HG03135 (cell line): Measurements from ENCODE around the gene SUMF1.
A peak's percentile ranks its signal among the peaks of the same experiment; 100 is the strongest.

ENCODE experiments used
- ATAC-seq: cut with Tn5 transposase; IDR thresholded peaks from one replicate; pipeline ENCODE4 v1.9.1; 2021; ENCODE audit warnings: mild to moderate bottlenecking, moderate library complexity; ENCODE audit not compliant: unreplicated experiment

SUMF1 gene

DNA sequence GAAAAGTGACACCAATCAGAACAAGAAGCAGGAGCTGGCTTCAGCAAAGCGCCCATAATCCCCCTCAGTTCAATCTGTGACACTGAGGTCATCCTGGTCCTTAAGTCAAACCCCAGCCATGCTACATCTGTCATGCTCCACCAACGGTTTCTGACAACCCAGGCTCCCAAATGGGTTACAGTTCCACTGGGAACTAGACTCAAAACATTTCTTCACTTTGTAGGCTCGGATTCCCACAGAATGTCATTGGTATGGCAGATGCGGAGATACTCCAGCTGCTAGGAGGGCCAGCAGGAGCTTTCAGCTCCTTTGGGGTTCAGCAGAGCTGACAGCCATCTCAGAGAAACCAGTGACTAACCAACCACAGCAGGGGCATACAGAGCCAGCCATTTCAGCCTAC lies 48.9 kb downstream of the SUMF1 start:
- no peak for ATAC-seq

DNA sequence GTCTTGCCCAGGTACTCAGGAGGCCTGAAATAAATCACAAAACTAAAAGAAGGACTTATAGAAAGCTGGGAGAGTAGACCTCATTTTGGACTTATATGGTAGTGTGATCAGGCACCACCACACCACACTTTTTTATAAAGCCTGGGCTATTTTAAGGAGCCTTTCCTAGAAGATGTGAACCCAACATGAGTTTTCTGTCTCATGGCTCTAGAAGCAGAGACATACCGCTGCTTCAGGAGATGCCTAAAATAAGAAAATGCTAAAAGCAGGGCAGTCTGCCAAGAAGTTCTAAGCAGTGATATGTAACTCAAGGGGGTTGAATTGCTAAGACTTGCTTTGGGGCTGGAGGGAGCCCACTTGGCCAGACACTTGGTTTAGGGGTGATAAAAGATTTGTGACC lies 49.6 kb downstream of the SUMF1 start:
- ATAC-seq, result no peak

DNA sequence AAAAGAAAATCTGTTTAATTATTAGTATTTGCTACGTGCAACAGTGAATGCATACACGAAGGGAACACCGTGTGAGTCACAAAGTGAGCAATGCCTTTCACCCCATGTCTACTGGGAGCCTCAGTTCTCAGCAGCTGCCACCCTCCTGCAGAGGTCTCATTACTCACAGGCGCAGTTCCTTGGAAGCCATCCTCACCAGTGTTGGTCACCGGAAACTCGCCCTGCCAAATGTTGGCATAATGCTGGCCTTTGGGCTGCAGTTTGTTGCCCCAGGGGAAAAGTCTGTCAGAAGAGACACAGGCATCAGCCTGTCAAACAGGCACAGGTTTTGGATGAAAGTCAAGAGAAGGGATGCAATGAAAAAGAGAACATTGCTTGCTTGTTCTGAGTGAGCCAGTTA lies 50.1 kb downstream of the SUMF1 start:
- ATAC-seq, result no peak

DNA sequence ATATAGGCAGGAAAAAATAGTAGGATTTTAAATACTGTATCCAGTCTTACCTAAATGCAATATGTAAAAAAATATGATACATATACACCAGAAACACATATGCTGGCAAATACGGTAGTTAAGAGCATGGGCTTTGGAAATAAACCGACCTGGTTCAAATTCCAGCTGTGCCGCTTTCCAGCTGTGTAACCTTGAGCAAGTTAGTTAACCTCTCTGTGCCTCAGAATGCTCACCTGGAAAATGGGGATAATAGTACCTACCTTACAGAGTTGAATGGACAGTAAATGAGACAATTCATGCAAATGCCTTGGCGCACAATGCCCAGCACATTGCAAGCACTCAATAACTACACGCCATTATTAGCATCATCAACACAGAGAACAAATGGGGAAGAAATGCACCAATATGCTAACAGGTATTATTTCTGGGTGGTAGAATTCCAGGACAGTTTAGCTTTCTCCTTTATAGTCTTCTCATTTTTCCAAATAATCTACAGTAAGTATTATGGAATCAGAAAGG lies 50.6 kb downstream of the SUMF1 start:
- ATAC-seq, result no peak

DNA sequence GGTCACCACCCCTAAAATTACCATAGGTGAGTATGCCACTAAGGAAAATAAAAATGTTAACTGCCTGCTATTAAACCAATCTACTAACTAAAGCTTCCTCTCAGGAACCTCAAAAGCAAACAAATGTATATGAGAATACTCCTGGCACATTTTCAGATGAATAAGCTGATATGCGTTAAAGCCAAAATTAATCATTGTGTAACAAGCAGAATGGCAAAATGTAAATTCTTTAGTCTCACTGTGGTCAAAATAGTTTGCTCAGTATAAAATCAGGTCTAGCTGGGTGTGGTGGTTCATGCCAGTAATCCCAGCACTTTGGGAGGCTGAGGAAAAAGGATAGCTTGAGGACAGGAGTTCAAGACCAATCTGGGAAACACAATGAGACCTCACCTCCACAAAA lies 53.6 kb downstream of the SUMF1 start:
- no peak for ATAC-seq

DNA sequence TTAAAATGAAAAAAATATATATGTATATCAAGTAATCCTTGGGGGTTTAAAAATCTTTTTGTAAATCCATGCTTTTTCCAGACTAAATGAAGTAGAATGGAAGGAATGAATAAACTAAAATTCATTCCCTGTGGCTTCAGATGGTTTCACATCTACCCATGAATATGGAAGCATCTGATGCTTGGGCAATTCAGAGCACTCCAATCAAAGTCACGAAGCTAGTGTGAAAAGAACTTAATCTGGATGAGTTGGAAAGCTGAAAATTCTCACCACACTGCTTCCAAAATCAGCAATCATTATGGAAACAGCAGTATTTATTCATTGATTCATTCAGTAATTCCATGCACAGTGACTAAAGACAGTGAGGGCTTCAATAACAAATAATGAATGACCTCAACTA lies 55.2 kb downstream of the SUMF1 start:
- no peak for ATAC-seq

DNA sequence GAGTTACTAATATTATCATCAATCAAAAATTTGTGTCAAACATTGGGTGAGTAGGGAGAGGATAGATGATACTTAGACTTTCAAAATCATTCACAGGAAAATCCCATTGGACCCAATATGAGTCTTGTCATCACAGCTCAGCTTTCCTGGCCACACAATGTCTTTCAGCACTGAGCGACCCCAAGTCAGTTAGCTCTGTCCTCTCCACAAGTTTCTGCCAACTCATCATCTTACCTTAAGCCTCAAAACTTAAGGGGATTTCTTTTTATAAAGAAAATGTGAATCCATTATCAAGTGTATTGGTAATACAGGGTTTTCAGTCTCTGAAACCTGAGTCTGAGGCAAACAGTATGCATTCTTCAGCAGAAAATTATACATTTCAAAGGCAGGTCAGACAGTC lies 55.8 kb downstream of the SUMF1 start:
- no peak for ATAC-seq

DNA sequence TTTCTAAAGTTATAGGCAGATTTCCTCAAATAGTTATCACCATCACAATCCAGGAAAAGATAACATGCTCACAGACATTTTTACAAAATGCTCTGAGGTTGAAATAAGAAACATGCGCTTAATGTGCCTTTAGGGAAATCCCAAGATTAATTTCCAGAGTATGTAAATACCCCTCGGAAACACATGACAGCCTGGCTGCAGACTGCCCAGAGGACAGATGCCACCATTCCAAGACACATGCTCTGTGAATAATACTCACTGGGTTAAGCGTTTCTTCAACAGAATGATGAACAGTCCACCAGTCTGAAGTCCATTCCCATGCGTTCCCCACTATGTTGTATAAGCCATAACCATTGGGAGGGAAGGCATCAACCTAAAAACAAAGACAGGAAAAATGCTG lies 56.5 kb downstream of the SUMF1 start:
- no peak for ATAC-seq

DNA sequence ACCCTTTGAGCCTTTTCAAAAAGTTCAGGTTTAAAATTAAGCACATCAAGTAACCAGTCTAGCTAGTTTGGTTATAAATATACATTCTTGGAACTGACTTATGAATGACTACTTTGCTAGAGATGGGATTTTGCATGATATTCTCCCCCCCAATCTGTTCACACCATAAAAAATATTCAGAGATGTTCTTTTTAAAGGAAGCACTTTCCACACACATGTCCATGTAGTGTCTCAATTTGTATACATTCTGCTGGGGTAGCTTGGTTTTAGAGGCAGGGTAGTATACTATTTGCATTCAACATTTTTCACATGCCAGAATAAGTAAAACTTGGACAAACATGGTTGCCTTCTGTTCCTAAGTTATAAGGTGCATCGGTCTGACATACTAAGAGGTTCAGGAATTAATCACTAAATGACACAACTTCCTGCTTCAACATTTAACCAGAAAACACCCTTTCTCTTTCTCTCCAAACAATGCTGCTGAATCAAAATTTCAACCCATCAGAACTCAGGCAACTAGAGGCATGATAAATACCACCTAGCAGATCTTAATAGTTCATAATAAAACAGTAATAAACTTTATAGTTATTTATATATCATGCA lies 57.0 kb downstream of the SUMF1 start:
- ATAC-seq, result no peak

DNA sequence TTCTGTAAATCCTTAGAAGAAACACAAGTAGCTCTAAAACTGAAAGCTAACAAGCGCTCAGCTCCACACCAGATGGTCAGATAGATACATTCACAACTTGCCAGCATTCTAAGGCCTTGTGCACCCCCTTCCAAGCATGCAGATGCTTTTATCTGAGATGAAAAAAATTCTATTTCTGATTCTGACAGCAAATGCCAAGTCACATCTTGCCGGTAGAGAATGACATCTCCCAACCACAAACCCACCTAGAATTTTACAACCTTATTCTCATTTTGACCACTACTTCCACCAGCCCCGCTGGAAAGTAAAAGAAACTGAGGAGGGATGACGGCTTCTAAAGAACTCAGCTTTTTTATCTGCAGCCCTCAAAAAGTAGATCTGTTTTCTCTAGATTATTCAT lies 57.7 kb downstream of the SUMF1 start:
- ATAC-seq, result no peak

DNA sequence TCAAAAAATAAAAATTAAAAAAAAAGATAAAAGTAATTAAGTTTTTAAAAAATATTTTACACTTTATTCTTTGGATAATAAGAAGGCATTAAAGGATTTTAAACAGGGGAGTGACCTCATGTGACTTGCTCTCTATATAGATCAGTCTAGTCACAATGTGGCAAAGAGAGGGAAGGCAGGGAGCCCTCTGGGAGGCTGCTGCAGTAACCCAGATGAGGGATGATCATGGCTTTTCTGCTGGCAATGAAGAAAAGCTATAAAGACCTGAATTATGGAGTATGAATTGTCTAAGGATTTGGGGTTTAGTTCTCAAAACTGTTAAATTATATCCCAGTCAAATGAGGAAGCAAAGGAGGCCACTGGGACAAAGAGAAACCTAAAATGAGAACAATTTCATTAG lies 58.1 kb downstream of the SUMF1 start:
- ATAC-seq, result no peak

DNA sequence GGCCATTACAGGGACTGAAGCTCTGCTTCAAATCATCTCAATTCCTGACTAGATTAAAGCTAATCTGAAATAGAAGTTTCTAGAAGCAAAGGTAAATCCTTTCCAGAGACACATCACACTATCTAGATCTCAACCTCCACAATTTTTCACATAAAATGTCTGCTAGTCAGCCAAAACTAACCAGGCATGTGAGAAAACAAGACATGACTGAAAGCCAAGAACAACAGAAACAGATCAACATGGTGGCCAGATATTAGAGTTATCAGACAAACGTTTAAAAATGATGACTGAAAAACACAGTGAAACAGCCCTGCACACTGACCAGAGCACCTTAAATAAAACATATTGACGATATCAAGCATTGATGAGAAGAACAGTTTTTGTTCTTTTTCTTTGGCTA lies 59.1 kb downstream of the SUMF1 start:
- ATAC-seq, result no peak

DNA sequence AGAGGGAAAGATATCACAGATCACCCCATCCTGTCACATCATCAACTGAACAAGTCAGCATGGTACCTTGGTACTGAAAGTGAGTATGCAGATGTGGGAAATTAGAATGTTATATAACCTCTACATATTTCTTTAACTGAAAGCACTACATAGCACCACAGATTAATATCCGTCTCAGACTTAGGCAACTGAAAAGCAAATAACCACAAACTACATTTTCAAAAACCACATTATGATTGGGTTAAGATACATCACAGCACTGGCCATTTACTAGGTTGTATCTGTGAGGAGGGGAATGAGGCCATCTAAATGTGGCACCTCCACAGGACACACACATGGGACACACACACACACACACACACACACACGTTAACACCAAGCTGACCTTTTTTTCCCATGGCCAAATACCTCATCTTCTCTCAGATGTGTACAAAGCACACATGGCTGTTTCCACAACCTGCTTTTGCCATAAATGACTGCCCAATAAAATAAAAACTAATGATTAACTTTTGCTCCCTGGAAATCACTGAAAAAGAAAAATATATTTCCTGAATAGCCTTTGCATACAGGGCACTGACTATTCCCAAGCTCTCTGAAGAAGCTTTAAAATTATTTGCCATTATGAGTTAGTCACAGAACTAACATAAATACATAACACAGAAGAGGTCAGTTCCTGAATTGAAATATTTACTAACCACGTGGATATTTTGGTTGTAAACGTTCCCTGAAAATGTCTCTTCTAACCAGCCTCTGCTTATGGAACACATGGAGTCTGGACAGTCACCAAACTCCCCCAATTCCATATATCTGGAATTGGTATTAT lies 60.1 kb downstream of the SUMF1 start:
- peak; percentile 86 for ATAC-seq

DNA sequence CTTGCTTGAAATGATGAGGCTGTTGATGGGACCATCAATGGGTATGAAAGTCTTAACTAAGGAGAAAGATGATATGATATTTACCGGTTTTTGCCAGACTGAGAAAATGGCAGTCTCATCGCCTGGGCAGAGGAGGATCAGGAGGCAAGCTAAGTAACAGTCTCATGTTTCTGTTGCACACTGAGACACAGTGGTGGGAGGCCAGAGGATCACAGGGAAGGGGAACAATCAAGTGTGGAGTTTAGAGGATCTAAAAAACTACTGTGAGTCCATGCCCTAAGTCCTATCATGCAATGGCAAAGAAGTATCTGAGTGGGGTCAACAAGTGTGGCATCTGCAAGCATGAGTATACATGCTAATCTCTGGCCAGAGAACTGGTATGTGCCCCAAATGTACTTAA lies 62.2 kb downstream of the SUMF1 start:
- no peak for ATAC-seq

DNA sequence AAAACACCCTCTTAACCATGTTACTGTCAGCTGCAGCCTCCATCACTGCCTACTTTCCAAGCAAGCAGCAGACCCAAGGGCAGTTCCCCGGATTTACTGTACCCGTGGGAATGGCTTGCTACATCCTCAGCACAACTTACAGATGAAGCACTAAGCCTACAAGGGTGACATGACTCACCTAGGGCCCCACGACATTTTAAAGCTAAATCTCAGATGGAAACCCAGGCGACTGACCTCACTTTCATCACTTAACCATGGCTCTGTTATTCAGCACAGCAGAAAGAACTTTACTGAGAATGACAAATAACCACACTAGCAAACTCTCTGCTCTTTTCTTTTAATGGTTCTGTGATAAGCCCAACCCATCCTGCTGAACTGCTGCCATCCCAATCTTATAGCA lies 65.6 kb downstream of the SUMF1 start:
- no peak for ATAC-seq

DNA sequence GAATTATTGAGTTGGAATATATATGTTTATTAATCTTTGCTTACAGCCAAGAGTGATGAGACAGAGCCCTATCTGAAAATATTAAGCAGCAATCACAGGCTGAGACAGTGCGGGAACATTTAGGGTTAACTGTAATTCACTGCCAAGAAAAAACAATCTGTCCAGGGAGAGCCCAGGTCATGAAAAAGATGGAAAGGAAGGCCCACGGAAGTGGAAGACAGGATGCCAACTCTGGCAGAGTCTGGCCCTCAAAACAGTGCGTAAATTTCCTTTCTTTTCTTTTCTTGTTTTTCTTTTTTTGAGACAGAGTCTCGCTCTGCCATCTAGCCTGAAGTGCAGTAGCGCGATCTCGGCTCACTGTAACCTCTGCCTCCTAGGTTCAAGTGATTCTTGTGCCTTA lies 67.6 kb downstream of the SUMF1 start:
- no peak for ATAC-seq

DNA sequence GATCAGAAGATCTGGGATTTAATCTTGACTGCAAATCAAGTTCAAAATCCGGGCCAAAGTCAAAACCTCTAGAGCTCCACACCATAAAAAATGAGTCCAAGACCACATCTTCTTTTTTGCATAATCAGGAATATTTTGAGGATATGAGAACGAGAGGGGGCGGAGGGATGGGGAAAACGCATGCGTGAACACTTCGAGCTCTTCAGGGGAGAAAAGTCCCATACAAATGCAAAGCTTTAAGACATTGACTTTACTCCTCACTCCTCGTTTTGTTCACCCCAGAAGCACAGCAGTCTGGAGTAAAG lies 68.2 kb downstream of the SUMF1 start:
- no peak for ATAC-seq

DNA sequence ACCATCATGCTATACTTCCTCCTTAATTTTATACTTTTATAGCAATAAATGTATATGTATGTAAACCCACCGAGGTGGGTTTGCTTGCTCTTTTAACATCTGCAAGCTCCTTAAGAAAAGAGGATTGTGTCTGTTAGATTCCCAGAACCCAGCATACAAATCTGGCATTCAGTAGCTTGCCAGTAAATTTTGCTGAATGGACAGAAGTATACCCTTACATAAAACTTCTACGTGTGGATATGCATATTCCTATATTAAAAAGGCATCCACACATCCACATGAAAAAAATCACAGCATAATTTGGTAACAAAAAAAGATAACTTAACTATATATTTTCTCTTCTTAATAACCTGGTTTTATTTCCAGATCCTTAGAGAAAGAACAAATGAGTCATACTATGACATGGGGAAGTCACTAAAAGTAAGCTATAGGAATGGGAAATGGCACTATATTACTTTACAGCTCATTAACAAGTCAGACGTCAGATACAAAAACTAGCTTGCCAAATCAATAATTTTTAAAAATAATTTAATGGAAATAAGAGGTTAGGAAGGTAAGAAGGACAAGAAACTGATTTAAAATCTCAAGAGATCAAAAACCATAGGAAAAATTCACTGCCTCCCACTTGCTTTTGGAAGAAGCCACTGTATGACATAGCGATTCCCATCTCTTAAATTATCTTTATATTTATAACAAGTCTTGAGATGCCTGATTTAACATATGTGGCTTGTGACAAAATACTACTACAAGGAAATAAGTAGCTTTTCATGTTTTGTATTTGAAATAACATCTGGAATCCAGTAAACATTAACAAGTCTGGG lies 68.7 kb downstream of the SUMF1 start:
- no peak for ATAC-seq

DNA sequence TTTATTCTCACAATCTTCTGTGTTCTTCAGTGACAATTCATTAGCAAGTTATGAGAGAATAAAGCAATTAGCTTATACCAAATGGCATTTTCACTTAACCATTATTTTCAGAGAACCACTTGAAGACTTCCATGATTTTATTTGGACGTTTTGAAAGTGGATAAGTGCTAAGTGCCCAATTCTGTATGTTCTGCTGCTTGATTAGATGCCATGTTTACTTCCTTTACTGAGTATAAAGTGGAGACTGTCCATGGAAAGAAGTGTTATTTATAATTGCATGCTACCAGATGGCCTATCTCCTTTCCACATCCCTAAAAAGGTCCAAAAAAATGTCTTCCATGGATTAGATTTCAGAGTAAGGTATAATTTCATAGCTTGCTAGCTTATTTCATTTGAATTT lies 69.6 kb downstream of the SUMF1 start:
- ATAC-seq, result no peak

DNA sequence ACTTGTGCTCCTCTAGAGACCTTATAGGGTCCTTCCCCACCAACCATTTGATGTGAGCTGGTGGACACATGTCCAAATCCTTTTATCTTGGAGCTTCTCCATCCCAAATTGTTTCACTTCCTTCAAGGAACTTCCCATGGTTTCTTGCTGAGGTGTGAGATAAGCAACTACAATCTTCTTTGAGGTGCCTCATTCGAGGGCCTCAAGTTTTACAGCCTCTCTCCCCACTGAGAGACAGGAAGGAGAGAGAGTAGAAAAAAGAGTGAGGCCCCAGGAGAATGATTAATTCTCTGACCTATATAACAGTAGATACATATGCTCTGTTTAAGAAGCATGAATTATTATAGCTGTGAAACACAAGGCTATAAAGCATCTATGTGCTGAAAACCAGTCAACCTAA lies 70.5 kb downstream of the SUMF1 start:
- no peak for ATAC-seq

DNA sequence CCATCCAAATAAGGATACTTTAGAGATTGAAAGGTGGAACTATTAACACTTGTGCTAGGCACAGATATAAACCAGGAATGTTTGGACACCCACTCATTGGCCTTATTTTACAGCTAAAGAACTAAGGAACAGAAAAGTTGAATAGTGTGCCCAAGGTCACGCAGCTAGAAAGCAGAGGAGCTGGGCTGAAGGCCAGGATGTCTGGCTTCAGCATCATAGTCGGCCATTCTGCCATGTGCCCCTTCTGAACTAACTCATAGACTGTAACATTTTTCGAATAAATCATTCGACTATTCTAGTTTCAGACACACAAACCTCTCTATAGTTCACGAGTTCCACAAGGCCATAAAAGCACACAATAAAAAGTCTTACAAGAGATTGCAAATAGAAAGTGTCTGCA lies 71.1 kb downstream of the SUMF1 start:
- no peak for ATAC-seq

DNA sequence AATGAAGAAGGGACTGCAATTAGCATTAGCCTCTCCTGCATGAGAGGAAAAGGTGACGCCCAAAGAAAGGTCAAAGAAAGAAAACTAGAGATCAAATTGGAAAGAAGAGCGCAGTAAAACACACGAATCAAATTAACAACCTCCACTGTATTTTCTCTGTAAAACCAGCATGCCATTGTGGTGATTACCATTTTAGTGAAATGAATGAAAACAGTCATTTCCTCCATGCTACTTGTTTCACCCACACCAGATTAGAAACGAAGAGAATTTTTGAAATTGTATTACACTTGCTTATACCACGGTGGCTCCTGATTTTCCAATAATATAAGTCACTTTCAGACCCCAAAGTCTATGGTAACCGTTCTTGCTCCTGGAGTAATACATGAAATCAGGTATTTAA lies 71.6 kb downstream of the SUMF1 start:
- no peak for ATAC-seq
